ENCODE measurements around the gene RNF121. TPM values are rescaled to one million over a fixed set of nuclear protein-coding genes. Genes with fewer than 3 reads are reported as not detected.
"Not testable (repeated sequence)": the region's sequence is repeated elsewhere in the genome, so short reads cannot be mapped to it uniquely, and the experiment has no call there.

Gene RNF121
- total and polyA plus RNA-seq, 2 of the 4 experiments (the other 2 are of a cell fraction) = 43.4 to 88.7 TPM

GRCh38 chr11:71889181-71889872 is 39.5 kb upstream of the RNF121 start:
- H3K4me1 ChIP-seq (ENCODE audit: control insufficient read depth, insufficient read depth, low read length); H2BK120ac ChIP-seq (ENCODE audit: low read depth, low read length); H3K9me1 ChIP-seq (ENCODE audit: insufficient read depth, low read length); intact Hi-C loops (cut with micrococcal nuclease); dilution Hi-C loops (cut with HindIII; ENCODE audit: low sequenced_read_pairs, unreplicated experiment); H3K9me3 ChIP-seq (ENCODE audit: control insufficient read depth, insufficient read depth, low read length); H2AFZ ChIP-seq (replicated peaks; ENCODE audit: low read length, poor library complexity); H2AK5ac ChIP-seq (ENCODE audit: low read depth, low read length); H4K91ac ChIP-seq (ENCODE audit: insufficient read depth, low read depth, low read length); H3K23ac ChIP-seq (ENCODE audit: low read depth, low read length); H2BK5ac ChIP-seq (ENCODE audit: low read depth, low read length, poor library complexity, severe bottlenecking); BruUV-seq (replicated peaks); H3K79me1 ChIP-seq (ENCODE audit: low read depth in 1 of 2, low read length in 2 of 2); H4K5ac ChIP-seq (ENCODE audit: low read depth, low read length); H2BK20ac ChIP-seq (ENCODE audit: low read depth, low read length); H3K4ac ChIP-seq (ENCODE audit: low read depth, low read length); H3K18ac ChIP-seq (ENCODE audit: low read depth, low read length); H3K14ac ChIP-seq (replicated peaks; ENCODE audit: low read depth, low read length); H3K4me2 ChIP-seq (ENCODE audit: low read depth, low read length); H4K20me1 ChIP-seq (ENCODE audit: insufficient read depth, low read length); in situ Hi-C loops (cut with MboI; ENCODE audit: low sequenced_read_pairs); H3K4me3 ChIP-seq (ENCODE audit: insufficient read depth, low read depth, low read length); H3K56ac ChIP-seq (ENCODE audit: extremely low read depth, insufficient read depth, low read length); H2AK9ac ChIP-seq (replicated peaks; ENCODE audit: low read depth, low read length, poor library complexity); H3K27me3 ChIP-seq (ENCODE audit: control insufficient read depth, insufficient read depth, low read length); H4K8ac ChIP-seq (ENCODE audit: low read depth in 2 of 2, low read length in 2 of 2); POLR2A ChIA-PET (ENCODE audit: unreplicated experiment); DNase-seq; H3K36me3 ChIP-seq (ENCODE audit: control insufficient read depth, insufficient read depth, low read length); H3K9ac ChIP-seq (ENCODE audit: low read depth, low read length); ATAC-seq (ENCODE audit: low read depth); H3K27ac ChIP-seq (ENCODE audit: insufficient read depth, low read length); H2BK15ac ChIP-seq (ENCODE audit: low read depth, low read length); CTCF ChIA-PET: not testable (repeated sequence)
- whole genome bisulfite sequencing, 2 experiments (ENCODE audit: extremely low coverage in 2 of 2, insufficient read length in 1 of 2) = 86% methylated on average over 5 of the region's 14 CpGs; no CpG with 5 or more reads in 1 of the 2 experiments
